Keratinocyte (primary cell): Measurements from ENCODE around the gene ZNF397.

Experiments used
- EZH2 ChIP-seq: IDR thresholded peaks from one replicate; pipeline ENCODE4 v1.6.1; 2012; ENCODE audit warnings: inconsistent platforms, mild to moderate bottlenecking, low read length, moderate library complexity
- TF ChIP-seq, protein P1 (sequence below), 3 experiments: IDR thresholded peaks in 1 of 3; conservative IDR thresholded peaks in 1 of 3; optimal IDR thresholded peaks in 1 of 3; 2 replicates in 2 of 3; 3 replicates in 1 of 3; pipeline versions ENCODE3 to v1.5.1; 2011; ENCODE audit warnings: low read length in 3 of 3, mild to moderate bottlenecking in 3 of 3, moderate library complexity in 2 of 3, control low read depth in 1 of 3, inconsistent platforms in 1 of 3; ENCODE audit not compliant: insufficient read depth in 2 of 3; ENCODE audit errors: extremely low read depth in 1 of 3

DNA sequence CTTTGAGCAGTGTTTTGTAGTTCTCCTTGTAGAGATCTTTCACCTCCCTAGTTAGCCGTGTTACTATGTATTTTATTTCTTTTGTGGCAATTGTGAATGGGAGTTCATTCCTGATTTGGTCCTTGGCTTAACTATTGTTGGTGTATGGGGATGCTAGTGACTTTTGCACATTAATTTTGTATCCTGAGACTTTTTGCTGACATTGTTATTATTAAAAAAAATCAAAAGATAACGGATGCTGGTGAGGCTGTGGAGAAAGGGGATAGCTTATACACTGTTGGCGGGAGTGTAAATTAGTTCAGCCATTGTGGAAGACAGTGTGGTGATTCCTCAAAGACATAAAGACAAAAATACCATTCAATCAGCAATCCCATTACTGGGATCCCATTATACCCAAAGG is 17.0 kb upstream of the ZNF397 start:
- TF ChIP-seq, protein P1, sequence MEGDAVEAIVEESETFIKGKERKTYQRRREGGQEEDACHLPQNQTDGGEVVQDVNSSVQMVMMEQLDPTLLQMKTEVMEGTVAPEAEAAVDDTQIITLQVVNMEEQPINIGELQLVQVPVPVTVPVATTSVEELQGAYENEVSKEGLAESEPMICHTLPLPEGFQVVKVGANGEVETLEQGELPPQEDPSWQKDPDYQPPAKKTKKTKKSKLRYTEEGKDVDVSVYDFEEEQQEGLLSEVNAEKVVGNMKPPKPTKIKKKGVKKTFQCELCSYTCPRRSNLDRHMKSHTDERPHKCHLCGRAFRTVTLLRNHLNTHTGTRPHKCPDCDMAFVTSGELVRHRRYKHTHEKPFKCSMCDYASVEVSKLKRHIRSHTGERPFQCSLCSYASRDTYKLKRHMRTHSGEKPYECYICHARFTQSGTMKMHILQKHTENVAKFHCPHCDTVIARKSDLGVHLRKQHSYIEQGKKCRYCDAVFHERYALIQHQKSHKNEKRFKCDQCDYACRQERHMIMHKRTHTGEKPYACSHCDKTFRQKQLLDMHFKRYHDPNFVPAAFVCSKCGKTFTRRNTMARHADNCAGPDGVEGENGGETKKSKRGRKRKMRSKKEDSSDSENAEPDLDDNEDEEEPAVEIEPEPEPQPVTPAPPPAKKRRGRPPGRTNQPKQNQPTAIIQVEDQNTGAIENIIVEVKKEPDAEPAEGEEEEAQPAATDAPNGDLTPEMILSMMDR (optimal IDR thresholded peaks at IDR 0.05 in 1 of 3, IDR thresholded peaks at IDR 0.05 in 1 of 3, conservative IDR thresholded peaks at IDR 0.05 in 1 of 3; ENCODE audit: extremely low read depth in 1 of 3, insufficient read depth in 2 of 3, low read length in 3 of 3): no peak
- TF ChIP-seq EZH2: no peak
